Type B pancreatic cell (in vitro differentiated cells): ENCODE results near the gene MSANTD1. TPM values are rescaled to one million over a fixed set of nuclear protein-coding genes. Genes with fewer than 3 reads are reported as not detected.
A peak's percentile ranks its signal among the peaks of the same experiment; 100 is the strongest.

Experiments used
- DNase-seq: peaks from one replicate; pipeline ENCODE4 v3.0.0; 2021; ENCODE audit warnings: mixed read lengths; ENCODE audit not compliant: unreplicated experiment; ENCODE audit errors: extremely low spot score
- H3K27ac Mint-ChIP-seq: 2 replicates; pipeline ENCODE4 v1.8.0; 2021; ENCODE audit warnings: mild to moderate bottlenecking, mixed read lengths
- H3K27me3 Mint-ChIP-seq: 2 replicates; pipeline ENCODE4 v1.8.0; 2021; ENCODE audit warnings: mixed read lengths
- H3K36me3 Mint-ChIP-seq: 2 replicates; pipeline ENCODE4 v1.8.0; 2021; ENCODE audit warnings: mixed read lengths
- H3K4me1 Mint-ChIP-seq: one replicate; pipeline ENCODE4 v1.8.0; 2021; ENCODE audit warnings: mixed read lengths; ENCODE audit not compliant: unreplicated experiment
- H3K4me3 Mint-ChIP-seq: 2 replicates; pipeline ENCODE4 v1.8.0; 2021; ENCODE audit warnings: mild to moderate bottlenecking, mixed read lengths
- H3K9me3 Mint-ChIP-seq: 2 replicates; pipeline ENCODE4 v1.8.0; 2021; ENCODE audit warnings: mixed read lengths
- CTCF ChIP-seq: fragments of 200-600 bp; sonication (generic); conservative IDR thresholded peaks from 2 replicates; pipeline ENCODE4 v1.5.0; 2021; ENCODE audit warnings: antibody characterized with exemption, mild to moderate bottlenecking
- total RNA-seq: library from RNA; stranded (reverse); gene quantifications from 2 replicates; pipeline ENCODE4 v1.2.1, GENCODE V29; 2021; ENCODE audit warnings: low replicate concordance

MSANTD1 gene
- total RNA-seq, 1 donor from 2014 or later, result 1.4 TPM

GRCh38 chr4:3293401-3294391 lies 44.7 kb downstream of the MSANTD1 start:
- Mint-ChIP-seq H3K27ac (peak overlapping the region; percentile 82), H3K36me3 (peaks cover 25% of the 10 kb centered on the region), H3K9me3 (peaks cover 5% of the 10 kb centered on the region), H3K27me3 (peaks cover 6% of the 10 kb centered on the region), H3K4me1 (peaks cover 40% of the 10 kb centered on the region), H3K4me3 (peak overlapping the region; percentile 95)
- DNase-seq, result peak; percentile 72
- TF ChIP-seq CTCF, result no peak

- Mint-ChIP-seq H3K9me3 (peaks cover 5% of the 10 kb centered on the region), H3K27me3 (peaks cover 6% of the 10 kb centered on the region), H3K4me1 (peaks cover 48% of the 10 kb centered on the region), H3K4me3 (peak overlapping the region; percentile 95), H3K27ac (peak overlapping the region; percentile 82), H3K36me3 (peaks cover 25% of the 10 kb centered on the region)
- TF ChIP-seq CTCF, result no peak
- DNase-seq, result peak; percentile 65
Measured at GRCh38 chr4:3294401-3295241, 45.7 kb downstream of the MSANTD1 start.

GRCh38 chr4:3295837-3296624 lies 47.1 kb downstream of the MSANTD1 start:
- H3K9me3 Mint-ChIP-seq, result peaks cover 5% of the 10 kb centered on the region
- peak overlapping the region; percentile 60 for H3K4me3 Mint-ChIP-seq
- peaks cover 25% of the 10 kb centered on the region for H3K36me3 Mint-ChIP-seq
- H3K4me1 Mint-ChIP-seq, result peaks cover 49% of the 10 kb centered on the region
- DNase-seq, result peak; percentile 56
- no peak for TF ChIP-seq CTCF
- no peak overlapping the region for H3K27ac Mint-ChIP-seq
- peaks cover 3% of the 10 kb centered on the region for H3K27me3 Mint-ChIP-seq

GRCh38 chr4:3296651-3297050 lies 47.7 kb downstream of the MSANTD1 start:
- DNase-seq, result peak; percentile 49
- Mint-ChIP-seq H3K27ac (no peak overlapping the region), H3K36me3 (peaks cover 25% of the 10 kb centered on the region), H3K4me1 (peaks cover 51% of the 10 kb centered on the region), H3K9me3 (peaks cover 5% of the 10 kb centered on the region), H3K27me3 (peaks cover under 1% of the 10 kb centered on the region), H3K4me3 (peak overlapping the region; percentile 34)
- no peak for TF ChIP-seq CTCF
